GM12892 (cell line): ENCODE results near the gene BCAS4.
"Not testable (repeated sequence)": the region's sequence is repeated elsewhere in the genome, so short reads cannot be mapped to it uniquely, and the experiment has no call there.

Experiments used
- POLR2A ChIP-seq: IDR thresholded peaks from 2 replicates; pipeline ENCODE4 v1.6.1; 2011; ENCODE audit warnings: low read depth, low read length, control low read depth
- POLR2AphosphoS5 ChIP-seq: IDR thresholded peaks from 2 replicates; pipeline ENCODE4 v1.6.1; 2011; ENCODE audit warnings: low read depth, low read length, control low read depth
- TAF1 ChIP-seq: IDR thresholded peaks from 2 replicates; pipeline ENCODE4 v1.6.1; 2011; ENCODE audit warnings: low read depth, mild to moderate bottlenecking, control low read depth, low read length, borderline replicate concordance

GRCh38 chr20:50766955-50767809 is 27.7 kb upstream of the BCAS4 start:
- TF ChIP-seq TAF1, POLR2A, POLR2AphosphoS5: not testable (repeated sequence)
